Ascending aorta (tissue), 2 donors: Measurements from ENCODE around the gene SNUPN. TPM values are rescaled to one million over a fixed set of nuclear protein-coding genes. Genes with fewer than 3 reads are reported as not detected.

Experiments
- DNase-seq, 2 donors: peaks; one replicate each; pipeline ENCODE4 v3.0.0-alpha.2; 2019; ENCODE audit warnings: low spot score in 2 of 2
- H3K27ac ChIP-seq, 2 donors: fragments of 200-600 bp; sonication (generic); one replicate each; pipeline ENCODE4 v1.5.1; 2016 to 2017; ENCODE audit warnings: mild to moderate bottlenecking in 1 of 2
- H3K27me3 ChIP-seq: fragments of 200-600 bp; sonication (generic); one replicate; pipeline ENCODE4 v1.5.1; 2017
- H3K36me3 ChIP-seq, 2 donors: fragments of 200-600 bp; sonication (generic); one replicate each; pipeline ENCODE4 v1.5.1; 2016
- H3K4me1 ChIP-seq, 2 donors: fragments of 200-600 bp; sonication (generic); one replicate each; pipeline ENCODE4 v1.5.1; 2016 to 2017; ENCODE audit warnings: mild to moderate bottlenecking in 1 of 2
- H3K4me3 ChIP-seq, 2 donors: fragments of 200-600 bp; sonication (generic); one replicate each; pipeline ENCODE4 v1.5.1; 2016 to 2017; ENCODE audit warnings: mild to moderate bottlenecking in 1 of 2
- H3K9me3 ChIP-seq, 2 donors: fragments of 200-600 bp; sonication (generic); one replicate each; pipeline ENCODE4 v1.5.1; 2016
- CTCF ChIP-seq, 3 experiments: fragments of 200-600 bp in 2 of 3; fragments of 450-650 bp in 1 of 3; sonication (generic) in 2 of 3; IDR thresholded peaks; one replicate each; pipeline ENCODE4 v1.5.1; 2016 to 2019; ENCODE audit warnings: antibody characterized with exemption in 3 of 3, mild to moderate bottlenecking in 1 of 3, moderate library complexity in 1 of 3
- intact Hi-C: fragments of 100-400 bp; cut with DNase I; formaldehyde crosslinking; loops from one replicate; pipeline ENCODE4 v1.15.1; 2023
- total RNA-seq: library from RNA; depleted of rRNA; stranded (reverse); fragments of >200 nt; gene quantifications from one replicate; pipeline ENCODE4 v1.1.0, GENCODE V29; 2016

SNUPN gene
- total RNA-seq, 1 donor from 2014 or later: 6.7 TPM

DNA sequence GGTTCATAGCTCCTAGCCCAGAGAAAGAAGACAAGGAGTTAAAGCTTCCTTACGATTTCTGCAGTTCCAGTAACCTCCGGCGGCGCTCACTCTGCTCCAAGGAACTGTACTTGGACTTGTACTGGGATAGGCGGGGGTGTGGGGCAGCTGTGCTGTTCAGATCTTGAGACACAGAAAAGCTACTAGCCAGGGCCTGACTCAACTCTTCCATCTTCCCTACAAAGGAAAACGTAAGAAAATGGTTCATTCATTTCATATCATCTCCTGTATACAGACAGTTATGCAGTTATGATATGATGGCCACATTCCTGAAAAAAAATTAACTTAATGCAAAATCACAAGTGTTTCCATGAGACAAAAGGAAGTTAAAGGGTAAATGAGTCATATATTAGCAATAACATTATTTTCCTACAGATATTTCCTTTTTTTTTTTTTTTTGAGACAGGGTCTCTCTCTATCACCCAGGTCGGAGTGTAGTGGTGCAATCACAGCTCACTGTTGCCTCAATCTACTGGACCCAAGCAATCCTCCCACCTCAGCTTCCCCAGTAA, 4.6 kb downstream of the SNUPN start:
- Histone ChIP-seq H3K4me1 (peaks cover 8 to 10% of the 10 kb centered on the region in 2 donors), H3K36me3 (peaks cover 22 to 34% of the 10 kb centered on the region in 2 donors), H3K9me3 (no peaks in the 10 kb centered on the region), H3K4me3 (peak overlapping the region; percentile 13 to 58), H3K27ac (peak overlapping the region; percentile 76 to 78), H3K27me3 (no peaks in the 10 kb centered on the region)
- peak; percentile 48 to 53 (median 52) for TF ChIP-seq CTCF (IDR thresholded peaks at IDR 0.05)
- DNase-seq: peak; percentile 65 to 94
- intact Hi-C loops: loop anchor here (5.0 kb wide), 2 partner anchors 44 to 114 kb away; partner anchors contain the start of gene PTPN9

DNA sequence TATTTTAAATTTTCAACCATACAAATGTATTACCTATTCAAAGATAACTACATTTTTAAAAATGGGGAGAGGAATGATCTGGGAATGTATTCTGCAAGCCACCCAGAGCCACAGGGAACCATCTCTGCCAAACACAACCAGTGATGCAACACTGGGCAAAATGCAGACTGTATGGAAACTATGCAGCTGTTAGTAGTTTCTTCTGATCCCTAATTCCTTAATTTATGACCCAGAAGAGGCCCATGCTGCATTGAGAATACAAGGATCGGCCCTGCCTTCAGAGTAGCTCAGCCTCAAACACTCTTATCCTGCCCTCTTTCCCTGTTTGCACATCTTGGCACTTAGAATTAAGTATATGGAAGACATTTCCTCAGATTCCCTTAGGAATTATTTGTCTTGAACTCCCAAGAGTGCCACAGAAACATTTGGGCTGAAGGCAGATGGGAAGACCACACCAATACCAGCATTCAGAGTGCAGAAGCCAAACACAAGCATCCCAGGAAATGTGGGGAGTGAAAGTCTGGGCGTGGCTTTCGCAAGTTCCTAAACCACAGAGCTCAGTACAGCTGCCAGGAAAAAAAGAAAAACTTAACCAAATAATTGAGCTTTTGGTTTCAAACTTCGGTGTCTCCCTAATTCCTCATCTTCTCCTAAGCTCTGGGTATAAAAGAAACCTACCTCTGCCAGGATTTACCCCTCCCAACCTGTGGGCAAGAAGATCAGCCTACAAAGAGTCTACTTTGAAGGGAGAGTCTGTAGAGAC, 5.3 kb downstream of the SNUPN start:
- intact Hi-C loops: loop anchor here (5.0 kb wide), 2 partner anchors 43 to 113 kb away; partner anchors contain the start of gene PTPN9
- no peak for TF ChIP-seq CTCF (IDR thresholded peaks at IDR 0.05)
- H3K9me3 ChIP-seq: no peaks in the 10 kb centered on the region
- H3K36me3 ChIP-seq: peaks cover 24 to 39% of the 10 kb centered on the region in 2 donors
- peak overlapping the region; percentile 13 to 58 for H3K4me3 ChIP-seq
- no peaks in the 10 kb centered on the region for H3K27me3 ChIP-seq
- no peak for DNase-seq
- peaks cover 8 to 10% of the 10 kb centered on the region in 2 donors for H3K4me1 ChIP-seq
- H3K27ac ChIP-seq: peak overlapping the region; percentile 76 to 78

DNA sequence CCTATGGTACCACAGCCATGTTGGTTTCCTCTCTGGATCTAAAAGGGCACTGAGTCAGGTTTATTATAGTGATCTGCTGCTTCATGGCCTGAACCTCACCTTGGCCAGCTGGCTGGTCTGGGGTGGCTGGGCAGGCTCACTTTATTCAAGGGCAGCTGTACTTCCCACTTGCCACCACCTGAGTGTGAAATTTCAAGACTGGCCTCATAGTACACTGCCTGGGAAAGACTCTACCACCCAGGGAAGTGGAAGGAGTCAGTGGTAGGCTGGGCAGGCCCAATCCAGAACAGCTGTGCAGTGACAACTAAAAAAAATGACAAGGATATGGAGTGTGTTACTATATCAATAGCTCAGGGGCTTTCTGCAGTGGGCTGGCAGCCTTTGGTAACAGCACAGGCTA, 8.8 kb downstream of the SNUPN start:
- no peak for TF ChIP-seq CTCF (IDR thresholded peaks at IDR 0.05)
- no peaks in the 10 kb centered on the region for H3K27me3 ChIP-seq
- H3K4me1 ChIP-seq: peaks cover 8 to 10% of the 10 kb centered on the region in 2 donors
- peaks cover 49 to 73% of the 10 kb centered on the region in 2 donors for H3K36me3 ChIP-seq
- no peaks in the 10 kb centered on the region for H3K9me3 ChIP-seq
- DNase-seq: no peak
- intact Hi-C loops: no loop called here
- no peak overlapping the region for H3K27ac ChIP-seq
- no peak overlapping the region for H3K4me3 ChIP-seq

DNA sequence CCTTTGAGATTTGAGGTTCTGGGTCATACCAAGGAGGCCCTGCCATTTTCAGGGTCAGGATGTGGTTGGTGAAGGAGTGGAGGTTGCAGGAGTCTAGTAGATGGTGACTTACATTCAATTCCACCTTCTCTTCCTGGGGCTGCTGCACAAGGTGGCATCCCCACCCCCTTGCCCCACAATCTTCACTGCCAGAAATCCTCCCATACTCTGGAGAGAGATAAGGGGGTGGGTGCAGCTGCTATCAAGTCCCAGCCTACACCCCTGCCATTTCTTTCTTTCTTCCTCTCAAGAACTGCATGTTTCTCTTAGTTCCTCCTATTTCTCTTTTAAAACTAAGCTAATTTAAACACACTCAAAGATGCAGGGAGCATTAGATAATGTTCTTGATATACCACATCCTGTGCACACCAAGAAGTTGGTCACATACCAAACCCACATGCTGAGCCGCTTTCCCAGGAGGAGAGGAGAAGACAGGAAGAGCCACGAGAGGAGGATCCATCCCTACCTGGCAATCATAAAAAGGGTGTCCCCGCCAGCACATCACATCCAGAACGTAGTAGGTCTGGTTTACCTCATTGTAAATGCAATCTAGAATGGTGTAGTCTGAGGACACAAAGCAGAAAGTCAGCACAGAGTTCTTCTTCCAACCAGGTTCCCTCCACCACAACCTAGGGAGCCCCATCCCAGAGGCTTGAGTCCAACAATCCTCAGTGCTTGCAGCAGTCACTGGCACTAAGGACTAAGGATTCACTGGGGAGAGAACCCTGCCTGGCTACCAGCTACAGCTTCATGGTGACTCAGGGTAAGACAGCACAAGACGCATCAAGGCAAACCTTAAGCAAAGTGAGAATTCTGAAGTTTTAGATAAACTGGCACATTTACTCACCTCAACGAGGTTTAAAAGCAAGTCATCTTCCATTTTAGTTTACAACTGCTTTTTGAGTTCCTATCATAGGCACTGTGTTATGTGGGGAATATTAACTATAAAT, 18.5 kb downstream of the SNUPN start:
- Histone ChIP-seq H3K27ac (no peak overlapping the region), H3K4me3 (no peak overlapping the region), H3K27me3 (no peaks in the 10 kb centered on the region), H3K36me3 (peaks cover 55 to 66% of the 10 kb centered on the region in 2 donors), H3K9me3 (no peaks in the 10 kb centered on the region), H3K4me1 (no peaks in the 10 kb centered on the region)
- TF ChIP-seq CTCF (IDR thresholded peaks at IDR 0.05): no peak
- no peak for DNase-seq
- intact Hi-C loops: no loop called here

DNA sequence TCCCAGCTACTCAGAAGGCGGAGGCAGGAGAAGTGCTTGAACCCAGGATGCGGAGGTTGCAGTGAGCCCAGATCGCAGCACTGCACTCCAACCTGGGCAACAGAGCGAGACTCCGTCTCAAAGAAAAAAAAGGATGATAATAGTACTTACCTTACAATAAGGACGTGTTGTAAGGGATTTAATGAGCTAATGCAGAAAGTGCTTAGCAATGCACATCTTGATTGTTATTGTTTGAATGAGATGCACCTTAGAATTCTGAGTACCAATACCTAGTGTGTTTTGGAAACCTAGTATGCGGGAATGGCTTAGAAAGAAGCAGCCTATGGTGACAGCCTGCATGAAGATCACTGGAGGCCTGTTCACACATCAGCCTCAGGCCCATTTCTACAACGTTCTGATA, 19.5 kb downstream of the SNUPN start:
- intact Hi-C loops: no loop called here
- H3K36me3 ChIP-seq: peaks cover 58 to 69% of the 10 kb centered on the region in 2 donors

More for the DNA sequence above, 19.5 kb downstream of the SNUPN start:
- no peak for DNase-seq
- Histone ChIP-seq H3K4me3 (no peak overlapping the region), H3K27ac (no peak overlapping the region), H3K27me3 (no peaks in the 10 kb centered on the region), H3K9me3 (no peaks in the 10 kb centered on the region), H3K4me1 (no peaks in the 10 kb centered on the region)
- no peak for TF ChIP-seq CTCF (IDR thresholded peaks at IDR 0.05)
